Tibial nerve (tissue), 4 donors: ENCODE results near the gene C6orf58. TPM values are rescaled to one million over a fixed set of nuclear protein-coding genes. Genes with fewer than 3 reads are reported as not detected.

ENCODE experiments used
- DNase-seq, 2 donors: peaks; one replicate each; pipeline ENCODE4 v3.0.0-alpha.2; 2019; ENCODE audit warnings: low spot score in 2 of 2
- H3K27ac ChIP-seq, 4 donors: fragments of 200-600 bp; sonication (generic) in 3 of 4; one replicate each; pipeline ENCODE4 v1.5.1; 2017 to 2019; ENCODE audit warnings: mild to moderate bottlenecking in 1 of 4
- H3K27me3 ChIP-seq, 2 donors: fragments of 200-600 bp; sonication (generic) in 1 of 2; one replicate each; pipeline versions ENCODE4 v1.5.1 to v1.6.0; 2017 to 2019
- H3K36me3 ChIP-seq, 3 donors: fragments of 200-600 bp; sonication (generic); one replicate each; pipeline ENCODE4 v1.5.1; 2018 to 2019
- H3K4me1 ChIP-seq, 4 donors: fragments of 200-600 bp; sonication (generic) in 3 of 4; one replicate each; pipeline ENCODE4 v1.5.1; 2017 to 2019
- H3K4me3 ChIP-seq, 4 donors: fragments of 200-600 bp; sonication (generic) in 3 of 4; one replicate each; pipeline ENCODE4 v1.5.1; 2017 to 2019; ENCODE audit warnings: mild to moderate bottlenecking in 1 of 4, moderate library complexity in 1 of 4
- H3K9me3 ChIP-seq, 4 donors: fragments of 200-600 bp; sonication (generic) in 3 of 4; one replicate each; pipeline ENCODE4 v1.5.1; 2017 to 2019
- CTCF ChIP-seq, 5 experiments: fragments of 200-600 bp in 3 of 5; fragments of 450-650 bp in 2 of 5; sonication (generic) in 3 of 5; IDR thresholded peaks; one replicate each; pipeline ENCODE4 v1.5.1; 2016 to 2019; ENCODE audit warnings: antibody characterized with exemption in 5 of 5, mild to moderate bottlenecking in 3 of 5, moderate library complexity in 2 of 5
- EP300 ChIP-seq, 2 donors: sonication (generic); formaldehyde crosslinking; IDR thresholded peaks; one replicate each; pipeline ENCODE4 v1.6.1; 2017; ENCODE audit warnings: antibody characterized with exemption in 2 of 2, mild to moderate bottlenecking in 1 of 2
- POLR2A ChIP-seq, 2 donors: fragments of 450-650 bp; IDR thresholded peaks; one replicate each; pipeline ENCODE4 v1.6.1; 2017; ENCODE audit warnings: antibody characterized with exemption in 2 of 2, mild to moderate bottlenecking in 2 of 2, moderate library complexity in 2 of 2
- WGBS, 2 donors: methylation state at CpG; one replicate each; pipeline ENCODE4 v1.1.5; 2018; 5-methylcytosine and 5-hydroxymethylcytosine counted together
- total RNA-seq, 4 donors: library from RNA; depleted of rRNA; stranded (reverse); fragments of >200 nt; gene quantifications; one replicate each; pipeline ENCODE4 v1.1.0, GENCODE V29; 2016

C6orf58 gene
- total RNA-seq, 4 donors from 2014 or later, result not detected

- Histone ChIP-seq H3K4me3 (no peak overlapping the region), H3K9me3 (no peaks in the 10 kb centered on the region), H3K27me3 (no peaks in the 10 kb centered on the region), H3K36me3 (no peaks in the 10 kb centered on the region), H3K27ac (no peak overlapping the region), H3K4me1 (no peaks in the 10 kb centered on the region)
- no peak for DNase-seq
- TF ChIP-seq CTCF (IDR thresholded peaks at IDR 0.05) (no peak), POLR2A (IDR thresholded peaks at IDR 0.05) (no peak), EP300 (IDR thresholded peaks at IDR 0.05) (no peak)
- WGBS, 2 donors, result 44 to 69% methylated on average over 3 of the region's 3 CpGs
Observed at GRCh38 chr6:127608554-127609270, 31.7 kb downstream of the C6orf58 start.

GRCh38 chr6:127618729-127619128, 41.8 kb downstream of the C6orf58 start:
- no peak overlapping the region for H3K27ac ChIP-seq
- H3K4me3 ChIP-seq, result no peak overlapping the region
- DNase-seq, result no peak
- TF ChIP-seq EP300 (IDR thresholded peaks at IDR 0.05) (no peak), CTCF (IDR thresholded peaks at IDR 0.05) (no peak), POLR2A (IDR thresholded peaks at IDR 0.05) (no peak)
- no peaks in the 10 kb centered on the region for H3K36me3 ChIP-seq
- no peaks in the 10 kb centered on the region for H3K4me1 ChIP-seq
- H3K9me3 ChIP-seq, result no peaks in the 10 kb centered on the region
- 64 to 73% methylated on average over 5 of the region's 5 CpGs for WGBS, 2 donors
- H3K27me3 ChIP-seq, result no peaks in the 10 kb centered on the region

- H3K36me3 ChIP-seq, result no peaks in the 10 kb centered on the region
- no peaks in the 10 kb centered on the region for H3K27me3 ChIP-seq
- no peak for DNase-seq
- 81 to 93% methylated on average over 1 of the region's 1 CpG for WGBS, 2 donors
- H3K27ac ChIP-seq, result no peak overlapping the region
- no peak overlapping the region for H3K4me3 ChIP-seq
- no peaks in the 10 kb centered on the region for H3K4me1 ChIP-seq
- TF ChIP-seq CTCF (IDR thresholded peaks at IDR 0.05) (no peak), POLR2A (IDR thresholded peaks at IDR 0.05) (no peak), EP300 (IDR thresholded peaks at IDR 0.05) (no peak)
- H3K9me3 ChIP-seq, result no peaks in the 10 kb centered on the region
Observed at GRCh38 chr6:127630800-127631199, 53.8 kb downstream of the C6orf58 start.

- Histone ChIP-seq H3K36me3 (no peaks in the 10 kb centered on the region), H3K4me3 (no peak overlapping the region), H3K4me1 (no peaks in the 10 kb centered on the region), H3K27ac (no peak overlapping the region), H3K27me3 (no peaks in the 10 kb centered on the region), H3K9me3 (no peaks in the 10 kb centered on the region)
- DNase-seq, result no peak
- no peak for TF ChIP-seq CTCF (IDR thresholded peaks at IDR 0.05)
- TF ChIP-seq POLR2A (IDR thresholded peaks at IDR 0.05), result no peak
- no peak for TF ChIP-seq EP300 (IDR thresholded peaks at IDR 0.05)
Observed at GRCh38 chr6:127634178-127634577, 57.2 kb downstream of the C6orf58 start.

GRCh38 chr6:127635091-127635490, 58.1 kb downstream of the C6orf58 start:
- WGBS, 2 donors, result 83% methylated on average over 4 of the region's 4 CpGs
- Histone ChIP-seq H3K27me3 (no peaks in the 10 kb centered on the region), H3K4me3 (no peak overlapping the region), H3K4me1 (no peaks in the 10 kb centered on the region), H3K9me3 (no peaks in the 10 kb centered on the region), H3K36me3 (no peaks in the 10 kb centered on the region), H3K27ac (no peak overlapping the region)
- TF ChIP-seq EP300 (IDR thresholded peaks at IDR 0.05) (no peak), CTCF (IDR thresholded peaks at IDR 0.05) (no peak), POLR2A (IDR thresholded peaks at IDR 0.05) (no peak)
- no peak for DNase-seq
